GM18907 (cell line): ENCODE results near the gene WBP2.

ENCODE experiments used
- ATAC-seq: cut with Tn5 transposase; IDR thresholded peaks from one replicate; pipeline ENCODE4 v1.9.1; 2021; ENCODE audit warnings: mild to moderate bottlenecking, moderate library complexity; ENCODE audit not compliant: unreplicated experiment

Gene WBP2

DNA sequence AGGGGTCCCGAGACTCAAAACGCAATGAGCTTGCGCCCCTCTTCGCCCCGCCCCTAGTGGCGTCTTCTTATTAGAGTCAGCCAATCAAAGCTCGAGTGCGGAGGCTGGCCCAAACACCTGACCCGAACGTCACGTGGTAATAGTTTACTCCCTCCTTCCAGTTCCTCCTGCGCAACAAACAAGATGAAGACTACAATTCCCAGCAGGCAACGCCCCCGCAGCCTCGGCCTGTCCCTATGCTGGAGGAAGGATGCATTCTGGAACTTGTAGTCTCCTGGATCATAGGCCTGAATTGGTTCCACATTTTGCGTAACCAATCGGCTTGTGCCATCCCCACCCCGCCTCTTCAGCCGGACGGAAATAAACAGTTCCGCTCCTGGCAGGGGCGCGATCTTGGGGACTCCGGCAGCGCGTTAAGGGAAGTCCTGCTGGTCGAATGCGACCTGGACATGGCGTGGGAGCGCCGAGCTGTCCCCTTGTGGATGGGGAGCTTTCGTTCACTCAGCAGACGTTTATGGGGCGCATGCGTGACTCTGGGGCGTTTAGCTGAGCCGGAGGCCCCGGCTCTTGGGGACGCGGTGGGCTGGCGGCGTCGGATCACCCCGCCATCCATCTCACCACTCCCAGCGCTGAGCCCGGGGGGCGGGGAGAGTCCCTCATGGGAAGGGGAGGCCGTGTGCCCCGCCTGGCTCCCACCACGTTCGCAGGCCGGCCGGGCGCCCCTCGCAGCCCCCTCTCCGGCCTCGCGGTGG lies at the start of gene WBP2:
WBP2 (minus strand) TSS at position 26 of the 752 bp plus-strand sequence. CDS start 38 bp downstream, outside the sequence.
- peak; percentile 86 for ATAC-seq

GRCh38 chr17:75902406-75902805 lies 47.3 kb upstream of the WBP2 start:
- ATAC-seq, result no peak

DNA sequence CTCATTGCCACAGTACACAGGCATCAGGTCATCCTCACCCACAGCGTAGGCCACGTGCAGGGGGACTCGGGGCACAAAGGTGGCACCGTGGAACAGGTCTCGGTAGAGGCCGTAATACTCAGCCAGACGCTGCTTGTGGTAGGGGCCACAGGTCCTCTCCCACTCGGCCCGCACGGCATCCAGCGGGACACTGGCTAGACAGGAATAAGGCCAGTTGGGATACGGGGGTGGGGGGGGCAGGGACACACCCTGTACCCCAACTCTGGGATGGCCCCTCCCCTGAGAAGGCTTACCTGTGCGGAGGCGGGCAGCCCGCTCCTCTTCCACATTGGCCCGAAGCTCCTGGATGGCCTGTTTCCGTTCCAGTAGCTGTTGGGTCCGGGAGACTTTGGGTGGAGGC lies 46.6 kb upstream of the WBP2 start:
- no peak for ATAC-seq

DNA sequence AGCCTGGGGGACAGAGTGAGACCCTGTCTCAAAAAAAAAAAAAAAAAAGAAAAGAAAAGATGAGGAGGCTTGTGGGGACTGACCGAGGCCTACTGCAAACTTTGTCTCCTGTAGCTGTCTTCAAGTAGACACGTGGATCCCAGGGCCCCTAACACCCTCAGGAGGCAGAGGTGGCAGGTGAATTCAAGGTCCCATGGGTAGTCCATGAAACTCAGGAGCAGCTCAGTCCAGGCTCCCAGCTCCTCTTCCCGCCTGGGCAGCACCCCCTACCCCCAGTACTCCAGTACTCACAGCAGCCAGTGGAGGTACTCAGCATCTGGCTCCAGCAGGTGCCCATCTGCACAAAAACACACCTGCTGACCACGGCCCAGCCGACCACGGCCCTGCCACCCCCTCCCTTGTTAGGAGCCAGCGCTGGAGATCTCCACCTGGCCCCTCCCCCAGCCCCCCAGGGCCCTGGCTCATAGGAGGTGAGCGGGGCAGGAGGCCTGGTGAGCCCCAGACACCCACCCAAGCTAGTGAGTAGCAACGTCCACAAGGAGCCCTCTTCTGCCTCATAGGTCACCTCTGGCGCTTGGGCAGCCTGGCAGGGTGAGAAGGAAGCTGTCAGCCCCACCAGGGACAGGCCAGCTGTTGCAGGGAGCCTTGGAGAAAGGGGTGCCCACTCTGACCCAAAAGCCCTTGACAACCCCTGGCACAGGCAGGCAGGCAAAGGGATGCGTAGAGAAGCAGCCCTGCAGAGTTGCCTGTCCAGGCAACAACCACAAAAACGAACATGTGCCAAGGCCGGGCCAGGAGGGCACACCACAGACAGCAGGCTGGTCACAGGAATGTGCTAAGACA lies 45.8 kb upstream of the WBP2 start:
- no peak for ATAC-seq

DNA sequence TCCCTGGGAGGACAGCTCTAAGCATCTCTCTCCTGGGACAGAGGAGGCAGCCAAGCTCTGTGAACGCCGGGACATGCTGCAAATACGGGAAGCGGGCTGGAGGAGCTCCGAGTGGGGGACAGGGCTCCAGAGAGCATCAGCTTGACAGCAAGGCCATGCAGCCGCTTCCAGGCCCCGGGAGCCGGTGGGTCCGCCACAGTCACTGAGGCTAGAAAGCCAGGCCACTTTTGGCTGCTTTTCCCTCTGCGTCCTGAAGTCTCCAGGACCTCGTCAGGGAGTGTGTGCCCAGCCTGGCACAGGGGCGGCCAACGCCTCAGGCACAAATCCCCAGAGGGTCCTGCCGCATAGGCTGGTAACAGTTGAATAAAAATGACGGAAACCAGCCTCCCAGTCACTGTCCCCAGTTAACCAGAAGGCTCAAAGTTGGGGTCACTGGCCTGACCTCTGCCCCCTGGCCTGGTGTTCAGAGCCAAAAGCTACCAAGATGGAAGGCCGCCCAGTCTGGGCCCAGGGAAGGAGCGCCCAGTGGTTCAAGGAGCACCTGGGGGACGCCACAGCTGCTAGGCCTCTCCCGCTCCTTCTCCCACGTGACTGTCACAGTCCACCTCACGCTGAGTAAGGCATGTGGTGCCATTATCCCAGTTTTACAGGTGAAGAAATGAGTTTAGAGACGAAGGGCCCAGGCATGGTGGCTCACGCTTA lies 44.8 kb upstream of the WBP2 start:
- ATAC-seq, result no peak

DNA sequence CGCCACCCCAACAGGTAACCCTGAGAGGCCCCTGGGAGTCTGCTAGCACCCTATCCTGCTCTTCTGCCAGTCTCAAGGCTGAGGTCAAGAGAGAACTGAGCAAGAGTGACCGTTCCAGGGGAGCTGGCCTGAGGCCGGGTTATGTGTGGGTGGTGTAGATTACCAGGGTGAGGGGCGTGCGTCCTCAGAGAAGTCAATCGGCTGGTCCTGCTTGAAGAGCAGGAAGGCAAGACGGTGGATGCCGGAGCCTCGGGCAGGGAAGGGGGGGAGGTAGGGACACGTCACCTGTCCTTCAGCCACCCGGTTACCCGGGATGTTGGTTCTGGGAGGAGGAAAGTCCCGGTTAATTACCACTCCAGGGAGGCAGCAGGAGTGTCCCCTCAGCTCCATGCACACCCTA lies 44.2 kb upstream of the WBP2 start:
- ATAC-seq, result no peak

- ATAC-seq, result no peak
Measured at GRCh38 chr17:75898791-75899190, 43.7 kb upstream of the WBP2 start.

- no peak for ATAC-seq
Measured at GRCh38 chr17:75898065-75898464, 42.9 kb upstream of the WBP2 start.

GRCh38 chr17:75897160-75898019 lies 42.3 kb upstream of the WBP2 start:
- ATAC-seq, result no peak

- ATAC-seq, result peak; percentile 51
Measured at GRCh38 chr17:75896415-75897159, 41.5 kb upstream of the WBP2 start, which contains the start of gene TRIM65. TSS of gene TRIM65 (minus strand) at chr17:75896951. CDS start at chr17:75896937, 14 bp downstream.

- ATAC-seq, result no peak
Measured at GRCh38 chr17:75895370-75896155, 40.4 kb upstream of the WBP2 start.

DNA sequence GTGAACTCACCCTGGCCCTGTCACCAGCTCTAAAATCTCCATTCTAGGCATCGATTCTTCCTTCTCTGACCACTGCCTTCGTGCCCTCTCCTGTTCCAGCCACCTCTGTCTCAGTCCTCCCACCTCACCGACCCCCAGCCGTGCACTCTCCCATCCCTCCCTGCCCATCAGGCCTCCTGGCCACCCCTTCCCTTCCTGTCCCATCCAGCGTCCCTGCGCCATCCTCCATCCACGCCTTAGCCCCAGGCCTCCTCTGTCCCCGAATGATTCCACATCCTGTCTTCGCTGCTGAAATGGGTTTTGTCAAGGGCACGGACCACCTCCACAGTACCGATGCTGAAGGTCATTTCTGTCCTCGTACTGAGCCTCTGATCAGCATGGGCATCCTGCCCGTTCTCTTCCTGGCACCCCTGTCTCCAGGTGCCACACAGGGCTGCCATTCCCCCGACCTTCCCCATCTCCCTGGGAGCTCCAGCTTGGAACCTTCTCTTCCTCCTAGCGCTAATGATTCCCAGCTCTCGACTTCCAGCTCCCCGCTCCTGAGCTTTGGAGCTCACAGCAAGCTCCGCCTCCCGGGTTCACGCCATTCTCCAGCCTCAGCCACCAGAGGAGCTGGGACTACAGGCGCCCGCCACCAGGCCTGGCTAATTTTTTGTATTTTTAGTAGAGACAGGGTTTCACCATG lies 39.1 kb upstream of the WBP2 start:
- ATAC-seq, result no peak

DNA sequence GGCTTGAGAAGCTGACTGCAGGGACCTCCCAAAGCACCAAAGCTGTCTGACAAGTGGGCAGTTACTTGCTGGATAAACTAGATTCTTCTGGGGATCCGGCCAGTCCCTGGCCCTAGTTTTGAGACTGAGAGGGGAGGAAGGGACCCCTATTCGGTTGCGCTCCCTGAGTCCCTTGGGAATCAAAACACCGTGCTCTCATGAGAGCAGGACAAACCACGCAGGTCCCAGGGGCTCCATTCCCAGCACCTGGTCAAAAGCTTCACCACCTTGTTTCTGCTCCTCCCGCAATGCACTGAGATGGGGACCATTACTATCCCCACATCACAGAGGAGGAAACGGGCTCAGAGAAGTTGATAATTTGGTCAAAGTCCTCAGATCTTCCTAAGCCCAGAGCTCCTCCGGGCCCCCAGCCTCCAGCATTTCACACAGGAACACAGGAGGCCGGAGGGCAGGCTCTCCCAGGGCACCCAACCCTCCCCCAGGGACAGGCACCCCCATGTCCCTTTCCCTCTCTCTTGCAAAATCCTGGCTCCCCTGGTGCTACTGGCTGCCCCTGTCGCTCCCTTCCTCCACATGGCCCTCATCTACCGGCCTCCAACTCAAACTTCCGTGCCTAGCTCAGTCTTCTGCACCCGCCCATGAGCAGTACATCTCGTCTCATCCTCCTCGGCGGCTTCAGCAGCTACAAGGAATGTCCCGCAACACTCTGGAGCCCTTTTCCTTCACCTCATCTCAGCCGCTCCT lies 38.3 kb upstream of the WBP2 start:
- ATAC-seq, result no peak

GRCh38 chr17:75892556-75893224 lies 37.6 kb upstream of the WBP2 start:
- ATAC-seq, result no peak

DNA sequence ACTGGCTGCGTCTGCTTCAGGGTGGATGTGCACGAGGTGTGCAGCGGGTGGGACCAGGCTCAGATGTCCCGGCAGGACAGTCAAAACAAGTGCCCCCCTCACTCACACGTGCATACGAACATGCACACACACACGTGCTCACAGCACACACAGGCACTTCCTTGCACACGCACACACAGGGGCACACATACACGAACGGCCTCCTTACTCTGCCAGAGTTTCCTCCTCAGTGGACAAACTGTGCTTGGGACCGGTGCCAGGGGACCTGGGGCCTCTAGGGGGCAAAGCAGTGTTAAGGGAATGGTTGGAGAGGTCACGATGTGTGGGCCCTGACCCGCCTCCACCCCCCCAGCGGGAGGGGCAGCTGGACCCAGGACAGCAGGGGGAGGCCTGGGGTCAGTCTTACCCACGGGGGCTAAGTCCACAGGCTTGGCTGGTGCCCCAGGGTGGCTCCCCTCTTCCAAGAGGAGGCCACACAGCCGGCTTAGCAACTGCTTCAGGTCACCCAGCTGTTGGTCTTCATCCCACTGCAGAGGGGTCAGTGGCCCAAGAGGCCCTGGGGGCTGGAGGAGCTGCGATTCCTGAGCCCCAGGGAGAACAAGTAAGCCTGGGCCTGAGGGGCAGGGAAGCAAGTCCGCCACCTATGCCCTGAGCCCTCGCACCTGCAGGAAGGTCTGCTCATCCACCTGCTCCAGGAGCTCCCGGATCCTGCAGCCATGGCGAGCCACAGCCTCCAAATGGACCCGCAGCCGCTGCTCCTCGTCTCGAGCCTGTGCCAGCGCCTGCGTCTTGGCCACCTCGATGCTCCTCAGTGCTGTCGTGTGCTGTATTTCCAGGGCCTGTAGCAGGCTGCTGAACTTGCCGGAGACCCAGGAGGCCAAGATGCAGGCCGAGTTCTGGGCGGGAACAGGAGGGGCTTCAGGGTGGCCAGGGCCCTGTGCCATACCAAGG lies 36.7 kb upstream of the WBP2 start:
- no peak for ATAC-seq

DNA sequence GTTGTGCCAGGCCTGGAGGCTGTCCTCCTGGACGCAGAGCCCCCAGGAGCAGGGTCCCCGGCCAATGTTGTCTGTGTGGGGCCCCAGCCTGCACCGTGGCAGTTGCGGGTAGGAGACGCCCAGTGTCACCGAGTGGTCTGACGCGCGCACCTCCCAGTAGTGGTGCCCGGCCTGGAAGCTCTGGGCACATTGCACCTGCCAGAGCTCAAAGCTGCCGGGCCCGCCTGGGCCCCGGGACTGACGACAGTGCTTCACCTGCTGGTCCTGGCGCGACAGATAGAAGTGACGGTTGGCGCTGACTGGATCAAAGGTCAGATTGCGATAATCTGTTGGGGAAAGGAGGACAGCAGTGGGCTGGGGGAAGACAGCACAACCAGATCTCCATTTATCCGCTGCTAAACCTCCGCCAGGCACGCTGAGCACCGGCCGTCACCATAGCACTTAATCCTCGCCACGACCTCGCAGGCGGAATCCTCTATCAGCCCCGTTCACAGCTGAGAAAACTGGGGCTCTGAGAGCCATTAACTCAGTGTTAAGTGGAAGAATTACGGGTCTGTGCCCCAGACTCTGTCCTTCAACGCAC lies 36.0 kb upstream of the WBP2 start:
- ATAC-seq, result no peak
